ENCODE data around the gene SMIM30.
"Not testable (repeated sequence)": the region's sequence is repeated elsewhere in the genome, so short reads cannot be mapped to it uniquely, and the experiment has no call there.

Gene SMIM30

GRCh38 chr7:113118074-113118959 lies at the start of gene SMIM30:
Gene SMIM30 (minus strand): TSS chr7:113118554. CDS start chr7:113117578, 976 bp downstream.
- peak; percentile 88 for DNase-seq
- peaks cover 54% of the 10 kb centered on the region for H3K4me1 Mint-ChIP-seq (ENCODE audit: low read depth)

GRCh38 chr7:113166176-113166575 lies 47.8 kb upstream of the SMIM30 start:
- H3K4me1 Mint-ChIP-seq (ENCODE audit: low read depth); DNase-seq; H3K4me3 Mint-ChIP-seq; H3K36me3 Mint-ChIP-seq (ENCODE audit: low read depth); H3K27me3 Mint-ChIP-seq; H3K9me3 Mint-ChIP-seq; H3K27ac Mint-ChIP-seq: not testable (repeated sequence)

More at GRCh38 chr7:113118074-113118959, at the start of gene SMIM30:
- H3K27me3 Mint-ChIP-seq: no peaks in the 10 kb centered on the region
- H3K36me3 Mint-ChIP-seq (ENCODE audit: low read depth): peaks cover 45% of the 10 kb centered on the region
- peak within 1 kb of the TSS; percentile 87 for H3K4me3 Mint-ChIP-seq
- no peaks in the 10 kb centered on the region for H3K9me3 Mint-ChIP-seq
- H3K27ac Mint-ChIP-seq: peak within 1 kb of the TSS; percentile 94

GRCh38 chr7:113161050-113161449 lies 42.7 kb upstream of the SMIM30 start:
- Mint-ChIP-seq H3K36me3 (ENCODE audit: low read depth) (no peaks in the 10 kb centered on the region), H3K4me3 (no peak overlapping the region), H3K27me3 (peaks cover 15% of the 10 kb centered on the region), H3K9me3 (no peaks in the 10 kb centered on the region), H3K27ac (no peak overlapping the region), H3K4me1 (ENCODE audit: low read depth) (no peaks in the 10 kb centered on the region)
- DNase-seq: no peak

GRCh38 chr7:113159746-113160339 lies 41.5 kb upstream of the SMIM30 start:
- no peak overlapping the region for H3K4me3 Mint-ChIP-seq
- no peak overlapping the region for H3K27ac Mint-ChIP-seq
- H3K4me1 Mint-ChIP-seq (ENCODE audit: low read depth): no peaks in the 10 kb centered on the region
- H3K9me3 Mint-ChIP-seq: no peaks in the 10 kb centered on the region
- no peak for DNase-seq
- peaks cover 15% of the 10 kb centered on the region for H3K27me3 Mint-ChIP-seq
- no peaks in the 10 kb centered on the region for H3K36me3 Mint-ChIP-seq (ENCODE audit: low read depth)

- H3K27ac Mint-ChIP-seq: no peak overlapping the region
- no peaks in the 10 kb centered on the region for H3K4me1 Mint-ChIP-seq (ENCODE audit: low read depth)
- H3K36me3 Mint-ChIP-seq (ENCODE audit: low read depth): no peaks in the 10 kb centered on the region
- DNase-seq: no peak
- no peaks in the 10 kb centered on the region for H3K9me3 Mint-ChIP-seq
- H3K27me3 Mint-ChIP-seq: peaks cover 17% of the 10 kb centered on the region
- H3K4me3 Mint-ChIP-seq: no peak overlapping the region
Observed at GRCh38 chr7:113158756-113159155, 40.4 kb upstream of the SMIM30 start.

GRCh38 chr7:113154117-113154516 lies 35.8 kb upstream of the SMIM30 start:
- H3K4me1 Mint-ChIP-seq (ENCODE audit: low read depth): no peaks in the 10 kb centered on the region

GRCh38 chr7:113144817-113145216 lies 26.5 kb upstream of the SMIM30 start:
- Mint-ChIP-seq H3K4me3 (no peak overlapping the region), H3K36me3 (ENCODE audit: low read depth) (no peaks in the 10 kb centered on the region), H3K27ac (no peak overlapping the region), H3K9me3 (no peaks in the 10 kb centered on the region), H3K27me3 (peaks cover 39% of the 10 kb centered on the region), H3K4me1 (ENCODE audit: low read depth) (no peaks in the 10 kb centered on the region)
- DNase-seq: no peak

More at GRCh38 chr7:113154117-113154516, 35.8 kb upstream of the SMIM30 start:
- no peaks in the 10 kb centered on the region for H3K36me3 Mint-ChIP-seq (ENCODE audit: low read depth)
- no peaks in the 10 kb centered on the region for H3K9me3 Mint-ChIP-seq
- no peak for DNase-seq
- no peak overlapping the region for H3K4me3 Mint-ChIP-seq
- peaks cover 25% of the 10 kb centered on the region for H3K27me3 Mint-ChIP-seq
- no peak overlapping the region for H3K27ac Mint-ChIP-seq

- Mint-ChIP-seq H3K27me3 (peaks cover 32% of the 10 kb centered on the region), H3K36me3 (ENCODE audit: low read depth) (no peaks in the 10 kb centered on the region), H3K9me3 (no peaks in the 10 kb centered on the region), H3K27ac (no peak overlapping the region), H3K4me3 (no peak overlapping the region), H3K4me1 (ENCODE audit: low read depth) (no peaks in the 10 kb centered on the region)
- no peak for DNase-seq
Observed at GRCh38 chr7:113143486-113144257, 25.3 kb upstream of the SMIM30 start.

GRCh38 chr7:113142385-113143119 lies 24.2 kb upstream of the SMIM30 start:
- Mint-ChIP-seq H3K27me3 (peaks cover 28% of the 10 kb centered on the region), H3K4me3 (no peak overlapping the region), H3K36me3 (ENCODE audit: low read depth) (no peaks in the 10 kb centered on the region)

GRCh38 chr7:113141803-113142202 lies 23.4 kb upstream of the SMIM30 start:
- no peak for DNase-seq

More at GRCh38 chr7:113142385-113143119, 24.2 kb upstream of the SMIM30 start:
- Mint-ChIP-seq H3K27ac (no peak overlapping the region), H3K4me1 (ENCODE audit: low read depth) (no peaks in the 10 kb centered on the region), H3K9me3 (no peaks in the 10 kb centered on the region)
- no peak for DNase-seq

GRCh38 chr7:113140956-113141355 lies 22.6 kb upstream of the SMIM30 start:
- DNase-seq: no peak
- Mint-ChIP-seq H3K9me3 (no peaks in the 10 kb centered on the region), H3K4me1 (ENCODE audit: low read depth) (no peaks in the 10 kb centered on the region), H3K4me3 (no peak overlapping the region), H3K27me3 (peaks cover 17% of the 10 kb centered on the region), H3K36me3 (ENCODE audit: low read depth) (no peaks in the 10 kb centered on the region), H3K27ac (no peak overlapping the region)

More at GRCh38 chr7:113141803-113142202, 23.4 kb upstream of the SMIM30 start:
- no peaks in the 10 kb centered on the region for H3K4me1 Mint-ChIP-seq (ENCODE audit: low read depth)
- H3K4me3 Mint-ChIP-seq: no peak overlapping the region
- no peaks in the 10 kb centered on the region for H3K36me3 Mint-ChIP-seq (ENCODE audit: low read depth)
- no peak overlapping the region for H3K27ac Mint-ChIP-seq
- H3K27me3 Mint-ChIP-seq: peaks cover 21% of the 10 kb centered on the region
- H3K9me3 Mint-ChIP-seq: no peaks in the 10 kb centered on the region

GRCh38 chr7:113137241-113137640 lies 18.9 kb upstream of the SMIM30 start:
- H3K9me3 Mint-ChIP-seq: no peaks in the 10 kb centered on the region
- no peak for DNase-seq
- no peak overlapping the region for H3K27ac Mint-ChIP-seq
- peaks cover 10% of the 10 kb centered on the region for H3K27me3 Mint-ChIP-seq
- H3K4me3 Mint-ChIP-seq: no peak overlapping the region
- no peaks in the 10 kb centered on the region for H3K36me3 Mint-ChIP-seq (ENCODE audit: low read depth)
- no peaks in the 10 kb centered on the region for H3K4me1 Mint-ChIP-seq (ENCODE audit: low read depth)

- no peak for DNase-seq
- Mint-ChIP-seq H3K9me3 (no peaks in the 10 kb centered on the region), H3K27ac (no peak overlapping the region), H3K27me3 (peaks cover 10% of the 10 kb centered on the region), H3K4me3 (no peak overlapping the region), H3K4me1 (ENCODE audit: low read depth) (no peaks in the 10 kb centered on the region), H3K36me3 (ENCODE audit: low read depth) (no peaks in the 10 kb centered on the region)
Observed at GRCh38 chr7:113134025-113134424, 15.7 kb upstream of the SMIM30 start.

- Mint-ChIP-seq H3K4me1 (ENCODE audit: low read depth) (no peaks in the 10 kb centered on the region), H3K36me3 (ENCODE audit: low read depth) (no peaks in the 10 kb centered on the region)
Observed at GRCh38 chr7:113131367-113131766, 13.0 kb upstream of the SMIM30 start.

More at GRCh38 chr7:113131367-113131766, 13.0 kb upstream of the SMIM30 start:
- peaks cover 10% of the 10 kb centered on the region for H3K27me3 Mint-ChIP-seq
- no peak overlapping the region for H3K27ac Mint-ChIP-seq
- no peaks in the 10 kb centered on the region for H3K9me3 Mint-ChIP-seq
- no peak overlapping the region for H3K4me3 Mint-ChIP-seq
- no peak for DNase-seq
